DMS79 treated with DMSO at 0.1 percent for 48 hours (cell line): ENCODE data around the gene NPIPB2.
"Not testable (repeated sequence)": the region's sequence is repeated elsewhere in the genome, so short reads cannot be mapped to it uniquely, and the experiment has no call there.

ENCODE experiments used
- DNase-seq: peaks from one replicate; lab custom pipeline; 2025; lab: John Stamatoyannopoulos, UW

Gene NPIPB2

DNA sequence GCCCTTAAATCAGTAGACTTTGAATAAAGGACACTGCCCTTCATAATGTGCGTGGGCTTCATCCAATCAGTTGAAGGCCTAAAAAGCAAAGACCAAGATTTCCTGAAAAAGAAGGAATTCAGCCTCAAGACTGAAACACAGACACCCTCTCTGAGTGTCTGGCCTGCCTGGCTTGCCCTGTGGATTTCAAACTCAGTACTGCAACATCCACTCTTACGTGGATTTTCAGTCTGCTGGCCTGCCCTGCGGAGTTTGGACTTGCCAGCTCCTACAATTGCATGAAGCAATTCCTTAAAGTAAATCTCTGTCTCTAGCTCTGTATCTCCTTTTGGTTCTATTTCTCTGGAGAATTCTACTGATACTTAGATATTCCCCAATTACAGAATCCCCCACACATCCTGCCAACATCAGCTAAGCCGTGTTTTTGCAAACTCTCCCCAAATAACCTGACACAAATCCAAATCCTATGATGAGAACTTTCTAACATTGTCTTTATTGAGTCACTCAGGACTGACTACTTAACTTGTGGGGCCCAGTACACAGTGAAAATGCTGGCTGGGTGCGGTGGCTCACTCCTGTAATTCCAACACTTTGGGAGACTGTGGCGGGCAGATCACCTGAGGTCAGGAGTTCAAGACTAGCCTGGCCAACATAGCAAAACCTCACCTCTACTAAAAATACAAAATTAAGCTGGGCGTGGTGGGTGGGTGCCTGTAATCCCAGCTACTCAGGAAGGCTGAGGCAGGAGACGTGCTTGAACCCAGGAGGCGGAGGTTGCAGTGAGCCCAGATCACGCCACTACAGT is 15.9 kb upstream of the NPIPB2 start:
- DNase-seq = no peak

DNA sequence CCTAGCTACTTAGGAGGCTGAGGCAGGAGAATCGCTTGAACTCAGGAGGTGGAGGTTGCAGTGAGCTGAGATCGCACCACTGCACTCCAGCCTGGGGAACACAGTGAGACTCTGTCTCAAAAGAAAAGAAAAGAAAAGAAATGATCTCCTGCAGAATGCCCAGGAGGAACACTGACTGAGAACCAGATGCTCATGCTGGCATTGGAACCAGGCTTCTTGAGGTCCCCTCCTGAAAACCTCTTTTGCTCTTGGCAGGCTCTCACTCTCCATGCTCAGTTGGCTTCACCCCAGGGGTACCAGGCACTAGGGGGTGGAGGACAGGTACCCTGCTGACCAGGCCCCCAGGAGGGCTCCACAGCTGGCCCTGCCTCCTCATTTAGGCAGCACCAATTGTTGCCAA is 14.7 kb upstream of the NPIPB2 start:
- DNase-seq = no peak

DNA sequence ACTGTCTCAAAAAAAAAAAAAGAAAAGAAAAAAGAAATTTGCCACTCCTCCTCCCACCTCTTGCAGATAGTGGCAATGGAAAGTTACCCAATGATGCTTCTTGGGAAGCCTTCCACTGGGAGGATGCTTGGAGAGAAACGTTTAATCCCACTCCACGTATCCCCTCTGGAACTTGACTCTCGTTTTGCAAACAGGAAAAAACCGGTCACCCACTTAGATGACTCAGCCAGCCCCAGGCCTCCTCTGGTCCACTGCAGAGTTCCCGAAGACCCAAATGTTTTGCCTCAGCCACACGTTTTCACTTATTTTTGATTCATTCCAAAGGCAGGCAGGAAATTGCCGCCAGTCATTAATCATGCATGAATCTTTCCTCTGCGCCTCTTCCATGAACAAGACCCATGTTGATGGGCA is 13.9 kb upstream of the NPIPB2 start:
- DNase-seq = no peak

DNA sequence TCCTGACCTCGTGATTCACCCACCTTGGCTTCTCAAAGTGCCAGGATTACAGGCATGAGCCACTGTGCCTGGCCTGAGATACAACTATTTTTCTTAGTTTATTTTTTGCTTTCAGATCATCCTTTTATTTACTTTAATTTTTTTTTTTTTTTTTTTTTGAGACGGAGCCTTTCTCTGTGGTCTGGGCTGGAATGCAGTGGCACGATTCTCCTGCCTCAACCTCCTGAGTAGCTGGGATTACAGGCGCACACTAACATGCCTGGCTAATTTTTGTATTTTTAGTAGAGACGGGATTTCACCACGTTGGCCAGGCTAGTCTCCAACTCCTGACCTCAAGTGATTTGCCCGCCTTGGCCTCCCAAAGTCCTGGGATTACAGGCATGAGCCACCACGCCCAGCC is 11.7 kb upstream of the NPIPB2 start:
- DNase-seq = not testable (repeated sequence)

DNA sequence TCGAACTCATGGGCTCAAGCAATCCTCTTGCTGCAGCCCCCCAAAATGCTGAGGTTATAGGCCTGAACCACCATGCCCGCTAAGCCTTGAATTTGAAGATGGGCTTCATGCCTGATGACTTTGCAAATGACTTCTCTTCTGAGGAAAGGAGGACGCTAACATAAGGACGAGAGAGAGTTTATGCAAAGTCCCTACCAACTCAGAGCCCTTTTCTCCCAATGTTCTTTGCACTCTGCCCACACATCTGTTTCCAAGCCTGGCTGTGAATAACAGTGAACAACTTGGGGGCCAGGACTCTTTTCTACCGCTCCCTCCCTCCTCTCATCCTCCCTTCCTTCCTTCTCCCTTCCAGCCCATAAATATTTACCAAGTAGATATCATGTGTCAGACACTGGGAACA is 8.5 kb upstream of the NPIPB2 start:
- no peak for DNase-seq

DNA sequence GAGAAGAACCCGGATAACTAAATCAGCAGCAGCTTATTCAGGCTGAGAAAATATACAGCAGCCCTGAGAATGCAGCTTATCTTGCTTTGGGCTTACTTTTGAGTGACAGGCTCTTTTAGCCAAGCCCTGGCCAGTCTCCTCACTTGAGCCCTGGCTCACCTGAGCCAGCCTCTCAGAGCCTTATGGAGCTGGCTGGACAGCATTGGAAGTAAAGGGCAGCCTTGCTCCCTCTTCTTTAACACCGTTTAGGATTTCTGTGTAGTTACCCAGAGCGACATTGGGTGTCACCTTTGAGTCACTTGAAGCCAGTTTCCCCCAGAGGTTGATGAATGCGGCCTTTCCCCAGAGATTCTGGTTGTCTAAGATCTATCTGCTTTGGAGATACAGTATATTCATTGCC is 7.7 kb upstream of the NPIPB2 start:
- DNase-seq = peak; percentile 32

DNA sequence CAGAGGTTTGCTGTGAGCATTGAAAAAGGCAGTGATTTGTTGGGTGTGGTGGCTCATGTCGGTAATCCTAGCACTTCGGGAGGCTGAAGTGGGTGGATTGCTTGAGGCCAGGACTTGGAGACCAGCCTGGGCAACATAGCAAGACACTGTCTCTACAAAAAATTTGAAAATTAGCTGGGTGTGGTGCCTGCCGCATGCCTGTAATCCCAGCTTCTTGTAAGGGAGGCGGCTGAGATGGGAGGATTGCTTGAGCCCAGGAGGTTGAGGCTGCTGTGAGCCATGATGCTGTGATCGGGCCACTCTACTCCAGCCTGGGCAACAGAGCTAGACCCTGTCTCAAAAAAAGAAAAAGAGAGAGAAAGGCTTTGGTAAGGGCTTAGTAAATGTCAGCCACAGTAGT is 7.0 kb upstream of the NPIPB2 start:
- DNase-seq = no peak

DNA sequence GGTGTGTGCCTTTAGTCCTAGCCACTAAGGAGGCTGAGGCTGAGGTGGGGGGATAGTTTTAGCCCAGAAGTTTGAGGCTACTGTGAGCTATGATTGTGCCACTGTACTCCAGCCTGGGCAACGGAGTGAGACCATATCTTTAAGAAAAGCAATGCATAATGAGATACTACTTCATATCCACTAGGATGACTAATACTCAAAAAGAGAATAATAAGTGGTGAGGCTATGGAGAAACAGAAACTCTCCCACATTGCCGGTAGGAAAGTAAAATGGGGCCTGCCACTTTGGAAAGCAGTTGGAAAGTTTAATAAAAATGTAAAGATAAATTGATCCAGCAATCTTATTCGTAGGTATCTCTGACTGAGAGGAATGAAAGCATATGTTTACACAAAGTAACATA is 4.6 kb upstream of the NPIPB2 start:
- no peak for DNase-seq

DNA sequence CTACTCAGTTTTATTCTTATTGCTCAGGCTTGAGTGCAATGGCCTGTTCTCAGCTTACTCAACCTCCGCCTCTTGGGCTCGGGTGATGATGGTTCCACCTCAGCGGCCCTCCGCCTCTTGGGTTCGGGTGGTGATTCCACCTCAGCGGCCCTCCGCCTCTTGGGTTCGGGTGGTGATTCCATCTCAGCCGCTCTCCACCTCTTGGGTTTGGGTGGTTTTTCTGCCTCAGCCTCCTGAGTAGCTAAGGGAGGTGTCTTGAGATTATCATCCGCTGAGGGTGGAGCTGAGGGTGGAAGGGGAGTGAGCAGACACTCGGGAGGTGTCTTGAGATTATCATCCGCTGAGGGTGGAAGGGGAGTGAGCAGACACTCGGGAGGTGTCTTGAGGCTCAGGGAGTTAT is 14.5 kb downstream of the NPIPB2 start:
- DNase-seq = not testable (repeated sequence)

DNA sequence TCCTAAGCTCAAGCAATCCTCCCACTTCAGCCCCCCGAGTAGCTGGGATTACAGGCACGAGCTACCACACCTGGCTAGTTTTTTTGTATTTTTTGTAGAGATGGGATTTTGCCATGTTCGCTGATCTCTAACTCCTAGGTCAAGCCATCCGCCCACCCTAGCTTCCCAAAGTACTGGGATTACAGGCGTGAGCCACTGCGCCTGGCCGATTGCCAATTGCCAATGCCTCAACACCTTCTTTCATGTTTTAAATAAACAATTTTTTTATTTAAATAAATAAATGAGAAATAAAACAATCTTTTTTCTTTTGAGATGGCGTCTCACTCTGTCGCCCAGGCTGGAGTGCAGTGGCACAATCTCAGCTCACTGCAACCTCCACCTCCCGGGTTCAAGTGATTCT is 17.8 kb downstream of the NPIPB2 start:
- not testable (repeated sequence) for DNase-seq

DNA sequence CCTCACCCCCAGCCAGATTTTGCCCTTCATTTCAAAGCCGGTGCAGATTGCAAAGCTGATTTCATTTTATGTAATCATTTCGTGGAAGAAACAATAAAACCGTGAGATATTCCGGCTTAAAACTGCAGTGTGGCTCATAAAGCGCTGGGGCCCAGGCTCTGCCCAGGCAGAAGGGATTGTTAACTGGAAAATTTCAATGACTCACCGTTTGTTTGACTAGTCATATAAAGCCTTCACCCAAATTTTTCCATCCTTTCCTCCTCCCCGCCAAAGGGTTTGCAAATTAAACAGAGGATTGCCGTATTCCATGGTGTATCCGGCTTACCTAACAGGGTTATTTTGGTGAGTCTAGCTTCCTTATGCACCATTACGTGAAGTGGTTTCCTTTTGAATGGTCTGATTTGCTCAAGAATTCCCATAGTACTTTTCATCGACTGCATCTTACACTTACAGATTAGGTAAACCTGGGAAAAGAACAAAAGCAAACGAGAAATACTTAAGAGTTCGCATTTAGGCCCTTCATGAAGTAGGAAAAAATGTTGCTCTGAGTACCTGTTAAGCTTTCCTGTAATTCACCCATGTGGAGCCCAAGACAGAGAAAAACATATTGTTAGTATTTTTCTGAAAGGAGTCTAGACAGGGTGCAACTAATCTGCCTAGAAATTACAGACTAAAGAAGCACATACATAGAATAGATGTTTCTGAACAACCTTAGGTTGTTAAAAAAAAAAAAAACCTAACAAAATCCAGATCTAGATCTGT is 25.1 kb downstream of the NPIPB2 start:
- DNase-seq = no peak

DNA sequence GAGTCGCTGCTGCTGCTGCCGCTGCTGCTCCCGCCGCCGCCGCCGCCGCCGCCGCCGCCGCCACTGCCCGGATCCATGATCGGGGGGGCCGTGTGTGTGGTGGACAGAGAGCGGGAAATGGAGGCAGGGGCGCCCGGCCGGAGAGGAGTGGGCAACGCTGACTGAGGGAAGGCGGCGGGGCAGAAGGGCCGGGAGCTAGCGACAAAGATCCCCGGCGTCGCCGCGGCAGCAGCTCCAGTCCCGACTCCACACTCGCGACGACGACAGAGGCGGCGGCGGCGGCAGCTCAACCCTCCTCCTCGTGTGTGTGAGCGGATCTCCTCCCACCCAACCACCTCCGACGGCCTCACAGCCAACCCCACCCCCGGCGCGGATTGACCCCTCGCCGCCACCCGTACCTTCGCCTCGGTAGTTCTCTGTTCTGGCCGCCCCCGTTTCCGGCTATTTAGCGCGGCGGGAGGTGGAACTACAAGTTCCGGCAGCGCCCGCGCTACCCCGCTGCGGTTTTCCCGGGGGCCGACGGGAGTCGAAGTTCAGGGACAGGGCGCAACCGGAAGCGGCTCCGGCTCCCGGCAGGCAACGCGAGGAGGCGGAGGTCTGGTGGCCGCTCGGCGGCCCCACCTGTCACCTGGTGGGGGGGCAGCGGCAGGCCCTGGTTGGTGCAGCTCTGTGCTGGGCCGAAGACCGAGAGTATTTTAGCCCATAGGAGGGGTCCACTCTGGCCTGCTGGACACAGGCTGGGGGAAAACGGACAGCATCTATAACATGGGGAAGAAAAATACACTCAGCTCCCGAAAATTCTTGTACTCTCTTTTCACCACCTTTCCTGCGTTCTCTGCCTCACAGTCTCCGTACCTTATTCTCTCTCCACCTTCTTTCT is 26.0 kb downstream of the NPIPB2 start, which contains the start of gene GSPT1:
Gene GSPT1 (minus strand): TSS at position 313 of the 880 bp plus-strand sequence. CDS start 236 bp downstream, at position 77.
- peak; percentile 95 for DNase-seq

DNA sequence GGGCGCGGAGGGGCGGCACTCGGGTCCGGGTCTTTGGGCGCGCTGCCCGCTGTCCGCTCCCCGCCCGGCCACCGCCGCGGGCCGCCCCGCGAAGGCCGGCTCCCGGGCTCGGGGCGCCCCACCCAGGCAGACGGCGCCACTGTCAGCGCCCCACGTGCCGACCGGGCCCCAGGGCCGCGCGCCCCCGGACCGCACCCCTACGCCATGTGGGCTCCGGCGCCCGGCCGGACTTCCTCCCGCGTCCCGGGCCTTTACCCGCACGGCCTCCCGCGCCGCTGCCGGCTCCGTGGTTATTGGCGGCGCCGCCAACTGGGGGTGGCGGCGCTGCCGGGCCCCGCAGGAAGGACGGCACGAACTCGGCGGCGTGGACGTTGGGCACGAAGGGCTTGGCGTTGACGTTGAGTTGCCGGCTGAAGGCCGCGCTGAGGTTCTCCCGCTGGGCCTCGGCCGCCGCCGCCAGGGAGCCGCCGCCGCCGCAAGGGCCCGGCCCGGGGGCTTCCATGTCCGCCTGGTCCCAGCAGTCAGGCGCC is 26.7 kb downstream of the NPIPB2 start:
- DNase-seq = no peak

DNA sequence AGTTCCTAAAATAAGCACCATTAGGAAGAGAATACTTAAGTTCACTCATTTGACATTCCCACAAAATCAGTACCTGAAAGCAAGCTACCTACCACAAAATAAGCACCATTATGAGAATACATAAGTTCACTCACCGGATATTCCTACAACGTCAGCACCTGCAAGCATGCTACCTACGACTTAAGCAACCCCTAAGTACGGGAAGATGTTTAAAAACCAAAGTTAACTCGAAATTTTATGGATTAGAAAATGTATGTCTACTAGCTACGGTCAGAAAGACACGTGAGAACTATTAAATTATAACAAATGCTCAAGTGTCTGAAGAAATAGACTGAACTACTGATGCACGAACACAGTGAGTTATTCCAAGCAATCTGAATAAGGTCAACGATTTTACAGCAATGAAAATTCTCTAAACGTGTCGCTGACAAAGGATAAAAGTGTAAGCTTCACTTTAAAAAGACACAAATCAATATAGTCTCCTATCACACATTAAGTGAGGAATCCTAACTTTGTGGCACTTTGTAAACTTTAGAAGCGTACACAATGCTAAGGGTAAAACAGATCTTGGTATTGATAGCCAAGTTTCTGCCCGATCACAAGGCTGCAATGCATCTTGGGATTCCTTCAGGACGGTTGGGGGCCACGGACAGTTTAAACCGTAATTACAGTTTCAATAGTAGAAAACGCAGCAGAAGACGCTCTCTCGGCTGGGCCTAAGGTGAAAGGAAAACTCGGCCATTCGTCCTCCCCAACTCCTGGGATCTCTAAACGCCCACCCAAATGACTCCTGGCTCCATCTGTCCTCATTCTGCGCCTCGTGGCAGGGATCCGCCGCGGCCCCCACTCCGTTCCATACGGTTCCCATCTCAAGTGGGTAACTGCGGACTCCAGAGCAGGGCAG is 27.4 kb downstream of the NPIPB2 start:
- peak; percentile 4 for DNase-seq

DNA sequence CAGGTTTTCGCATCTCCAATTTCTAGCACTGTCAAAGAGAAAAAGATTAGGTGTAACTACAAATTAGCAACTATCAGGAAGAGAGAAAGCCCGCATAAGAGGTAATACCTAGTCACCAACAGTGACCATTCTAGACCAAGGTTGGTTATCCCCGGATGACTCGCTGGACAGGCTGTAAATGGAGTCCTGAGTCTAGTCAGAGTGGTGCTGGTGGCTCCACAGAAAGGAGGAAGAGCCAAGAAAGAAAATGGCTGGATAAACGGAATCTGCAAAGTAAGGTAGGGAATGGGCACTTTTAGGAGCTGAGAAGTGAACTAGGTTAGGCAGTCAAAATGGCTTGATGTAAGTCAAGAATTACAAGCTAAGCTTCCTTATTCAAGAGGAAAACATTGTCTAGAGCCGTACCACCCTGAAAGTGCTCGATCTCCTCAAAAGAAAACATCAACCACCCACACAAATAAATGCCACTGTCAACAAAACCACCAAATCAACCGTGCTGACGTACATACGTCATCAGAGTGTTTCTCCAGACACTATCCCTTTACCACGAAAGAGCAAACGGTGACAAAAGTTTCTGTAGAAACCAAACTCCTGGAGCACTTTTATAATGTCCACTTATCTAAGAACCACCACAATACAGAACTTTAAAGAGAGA is 28.3 kb downstream of the NPIPB2 start:
- no peak for DNase-seq

DNA sequence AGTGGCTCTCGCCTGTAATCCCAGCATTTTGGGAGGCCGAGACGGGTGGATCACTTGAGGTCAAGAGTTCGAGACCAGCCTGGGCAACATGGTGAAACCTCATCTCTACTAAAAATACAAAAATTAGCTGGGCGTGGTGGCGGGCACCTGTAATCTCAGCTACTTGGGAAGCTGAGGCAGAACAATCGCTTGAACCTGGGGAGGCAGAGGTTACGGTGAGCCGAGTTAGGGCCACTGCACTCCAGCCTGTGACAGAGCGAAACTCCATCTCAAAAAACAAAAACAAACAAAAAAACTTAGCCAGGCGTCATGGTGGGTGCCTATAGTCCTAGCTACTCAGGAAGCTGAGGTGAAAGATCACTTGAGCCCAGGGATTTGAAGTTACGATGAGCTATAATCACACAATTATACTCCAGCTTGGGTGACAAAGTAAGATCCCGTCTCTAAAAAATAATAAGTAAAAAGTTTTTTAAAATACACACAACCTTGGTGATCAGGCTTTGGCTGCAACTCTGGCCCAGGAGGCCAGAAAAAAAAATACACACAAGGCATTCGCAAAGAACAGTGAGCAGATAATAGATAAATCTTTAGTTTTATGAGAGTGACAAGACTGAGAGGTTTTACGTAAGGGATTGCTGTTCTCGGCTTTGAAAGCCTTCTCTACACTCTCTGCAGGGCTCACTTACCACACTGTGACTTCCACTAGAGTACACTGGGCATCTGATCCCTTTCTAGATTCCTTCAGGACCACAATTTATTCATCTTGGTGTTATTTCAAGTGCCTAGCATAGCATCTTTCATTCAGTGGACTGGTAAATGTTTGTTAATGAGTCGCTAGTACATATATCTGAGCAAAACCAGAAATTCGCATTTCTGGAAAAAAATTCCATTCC is 31.9 kb downstream of the NPIPB2 start:
- DNase-seq = no peak

DNA sequence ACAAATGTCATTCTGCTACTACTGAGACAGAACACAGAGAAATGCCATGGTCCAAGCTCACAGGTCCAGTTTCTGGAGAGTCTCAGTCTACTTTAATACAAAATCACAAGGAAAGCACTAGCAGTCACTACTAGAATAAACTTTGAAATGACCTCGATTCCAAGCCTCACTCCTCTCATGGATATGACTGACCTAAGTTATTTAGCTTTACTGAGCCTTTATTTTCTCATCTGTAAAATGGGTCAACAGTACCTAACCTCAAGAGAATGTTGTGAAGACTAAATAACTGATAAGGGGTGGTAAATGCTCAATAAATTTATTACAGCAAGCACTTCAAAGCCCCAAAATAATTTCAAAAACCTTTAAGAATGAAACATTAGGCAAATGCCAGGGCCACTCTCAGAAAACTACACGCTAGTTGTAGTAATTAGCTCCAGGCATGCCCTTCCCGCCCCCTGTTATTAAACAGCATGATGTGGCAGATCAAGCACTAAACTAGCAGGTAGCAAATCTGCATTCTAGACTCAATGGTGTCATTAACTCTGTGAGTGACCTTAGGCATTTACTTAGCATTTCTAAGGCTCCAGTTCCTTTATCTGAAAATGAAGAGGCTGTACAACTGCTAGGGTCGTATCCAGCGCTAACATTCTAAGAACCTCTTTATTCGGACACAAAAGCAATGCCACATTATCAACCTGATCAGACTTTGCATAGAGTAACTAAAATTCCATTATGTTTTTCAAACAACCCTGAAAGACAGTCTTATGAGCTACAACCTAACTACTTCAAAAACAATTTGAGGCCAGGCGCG is 34.5 kb downstream of the NPIPB2 start:
- no peak for DNase-seq

DNA sequence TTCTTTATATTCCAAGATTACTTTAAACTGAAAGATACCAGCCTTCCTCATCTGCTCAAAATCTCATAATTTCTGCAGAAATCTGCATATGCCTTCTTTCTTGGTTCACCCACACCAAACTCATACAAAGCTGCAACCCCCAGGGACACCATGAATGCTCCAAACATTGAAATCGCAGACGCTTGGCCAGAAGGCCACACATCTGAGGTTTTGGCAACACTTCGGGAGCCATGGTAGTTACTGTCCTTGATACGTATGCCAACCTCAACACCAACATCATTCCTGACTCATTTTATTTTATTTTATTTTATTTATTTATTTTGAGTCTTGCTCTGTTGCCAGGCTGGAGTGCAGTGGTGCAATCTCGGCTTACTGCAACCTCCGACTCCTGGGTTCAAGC is 37.9 kb downstream of the NPIPB2 start:
- no peak for DNase-seq

DNA sequence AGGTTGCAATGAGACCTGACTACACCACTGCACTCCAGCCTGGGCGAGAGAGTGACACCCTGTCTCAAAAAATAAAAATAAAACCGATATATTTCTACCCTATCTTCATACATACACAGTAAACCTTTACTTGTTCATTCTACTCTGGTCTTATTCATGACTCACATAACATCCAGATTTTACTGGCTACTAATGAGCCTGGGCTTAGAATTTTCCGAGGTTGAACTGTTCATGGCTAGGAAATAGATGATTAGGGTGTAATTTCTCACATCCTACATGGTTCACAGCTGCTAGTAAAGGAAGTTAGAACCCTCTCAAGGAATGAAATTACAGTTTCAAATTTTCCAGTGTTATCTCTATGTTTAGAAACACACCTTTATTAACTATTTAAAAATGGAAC is 40.8 kb downstream of the NPIPB2 start:
- DNase-seq = no peak
